ENCODE data around the gene MARCHF3.

DNA sequence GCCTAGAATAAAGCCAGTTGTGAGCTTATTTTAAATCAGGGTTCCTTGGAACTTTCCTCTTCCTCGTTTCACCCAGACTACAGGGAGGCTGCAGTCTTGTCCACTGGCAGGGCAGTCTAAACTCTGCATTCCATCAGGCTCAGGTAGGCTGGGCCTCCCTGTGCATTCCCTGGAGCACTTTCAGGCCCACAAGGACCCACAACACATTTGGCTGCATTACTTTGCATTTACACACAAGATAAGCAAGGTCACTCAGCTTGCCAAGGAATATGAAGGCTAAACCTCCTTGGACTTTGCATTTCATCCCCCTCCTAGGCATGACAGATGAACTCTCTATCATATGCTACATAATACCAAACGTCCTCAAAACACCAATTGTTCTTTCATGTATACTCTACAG is 104.2 kb downstream of the MARCHF3 start:
- TF ChIP-seq, protein P1, sequence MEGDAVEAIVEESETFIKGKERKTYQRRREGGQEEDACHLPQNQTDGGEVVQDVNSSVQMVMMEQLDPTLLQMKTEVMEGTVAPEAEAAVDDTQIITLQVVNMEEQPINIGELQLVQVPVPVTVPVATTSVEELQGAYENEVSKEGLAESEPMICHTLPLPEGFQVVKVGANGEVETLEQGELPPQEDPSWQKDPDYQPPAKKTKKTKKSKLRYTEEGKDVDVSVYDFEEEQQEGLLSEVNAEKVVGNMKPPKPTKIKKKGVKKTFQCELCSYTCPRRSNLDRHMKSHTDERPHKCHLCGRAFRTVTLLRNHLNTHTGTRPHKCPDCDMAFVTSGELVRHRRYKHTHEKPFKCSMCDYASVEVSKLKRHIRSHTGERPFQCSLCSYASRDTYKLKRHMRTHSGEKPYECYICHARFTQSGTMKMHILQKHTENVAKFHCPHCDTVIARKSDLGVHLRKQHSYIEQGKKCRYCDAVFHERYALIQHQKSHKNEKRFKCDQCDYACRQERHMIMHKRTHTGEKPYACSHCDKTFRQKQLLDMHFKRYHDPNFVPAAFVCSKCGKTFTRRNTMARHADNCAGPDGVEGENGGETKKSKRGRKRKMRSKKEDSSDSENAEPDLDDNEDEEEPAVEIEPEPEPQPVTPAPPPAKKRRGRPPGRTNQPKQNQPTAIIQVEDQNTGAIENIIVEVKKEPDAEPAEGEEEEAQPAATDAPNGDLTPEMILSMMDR (IDR thresholded peaks at IDR 0.05; ENCODE audit: low read length): no peak
- no peak for TF ChIP-seq EZH2 (optimal IDR thresholded peaks at IDR 0.05; ENCODE audit: low read depth, low read length)
- TF ChIP-seq EZH2phosphoT487 (IDR thresholded peaks at IDR 0.05; ENCODE audit: low read length): no peak

Data from MM.1S (cell line).